Heart left ventricle (tissue), 16 donors: ENCODE results near the gene MBD3L2B. TPM values are rescaled to one million over a fixed set of nuclear protein-coding genes. Genes with fewer than 3 reads are reported as not detected.

Experiments
- ATAC-seq, 4 donors: fragments of 200-7000 bp; cut with Tn5 transposase; one replicate each; pipeline ENCODE4 v1.9.1; 2020 to 2022; ENCODE audit warnings: moderate library complexity in 4 of 4, mild to moderate bottlenecking in 3 of 4, moderate number of reproducible peaks in 1 of 4
- DNase-seq, 5 donors: peaks; one replicate each; pipeline ENCODE4 v3.0.0-alpha.2; 2020
- H3K27ac ChIP-seq, 12 donors: fragments of 200-600 bp; sonication (generic) in 4 of 12; one replicate each; pipeline versions ENCODE4 v1.5.0 to v1.8.0; 2016 to 2022; ENCODE audit warnings: mild to moderate bottlenecking in 2 of 12
- H3K27me3 ChIP-seq, 9 donors: fragments of 200-600 bp; sonication (generic) in 2 of 9; one replicate each; pipeline versions ENCODE4 v1.5.1 to v1.8.0; 2016 to 2022; ENCODE audit warnings: mild to moderate bottlenecking in 3 of 9
- H3K36me3 ChIP-seq, 9 donors: fragments of 200-600 bp; sonication (generic) in 2 of 9; one replicate each; pipeline versions ENCODE4 v1.5.0 to v1.8.0; 2018 to 2022; ENCODE audit warnings: mild to moderate bottlenecking in 2 of 9
- H3K4me1 ChIP-seq, 12 donors: fragments of 200-600 bp; sonication (generic) in 4 of 12; one replicate each; pipeline versions ENCODE4 v1.5.0 to v1.8.0; 2016 to 2022; ENCODE audit warnings: mild to moderate bottlenecking in 3 of 12
- H3K4me3 ChIP-seq, 12 donors: fragments of 200-600 bp; sonication (generic) in 4 of 12; one replicate each; pipeline versions ENCODE4 v1.5.0 to v1.8.0; 2017 to 2022; ENCODE audit warnings: mild to moderate bottlenecking in 9 of 12, moderate library complexity in 4 of 12
- H3K9me3 ChIP-seq, 12 donors: fragments of 200-600 bp; sonication (generic) in 4 of 12; one replicate each; pipeline versions ENCODE4 v1.5.0 to v1.8.0; 2016 to 2022; ENCODE audit warnings: mild to moderate bottlenecking in 1 of 12
- CTCF ChIP-seq, 12 donors: fragments of 200-600 bp; sonication (generic) in 4 of 12; IDR thresholded peaks; one replicate each; pipeline versions ENCODE4 v1.5.0 to v1.8.0; 2018 to 2022; ENCODE audit warnings: antibody characterized with exemption in 12 of 12, mild to moderate bottlenecking in 5 of 12
- POLR2A ChIP-seq, 2 donors: fragments of 450-650 bp; IDR thresholded peaks; one replicate each; pipeline ENCODE4 v1.6.1; 2017; ENCODE audit warnings: antibody characterized with exemption in 2 of 2, mild to moderate bottlenecking in 2 of 2, moderate library complexity in 2 of 2
- WGBS, 4 donors: extraction: QIAGEN DNeasy Blood & Tissue Kit in 2 of 4; methylation state at CpG; one replicate each; pipeline versions ENCODE4 v1.1.5 to v1.1.7; 2013 to 2018; 5-methylcytosine and 5-hydroxymethylcytosine counted together
- intact Hi-C, 10 donors: fragments of 100-400 bp; cut with DNase I; formaldehyde crosslinking; loops; one replicate each; pipeline versions ENCODE4 v1.11.1 to v1.14.2; 2022
- polyA plus RNA-seq, 2 donors: library from polyadenylated mRNA; stranded (reverse); fragments of 200-250 nt; gene quantifications; one replicate each; pipeline ENCODE4 v1.2.3, GENCODE V29; 2013
- total RNA-seq, 9 donors: library from RNA; depleted of rRNA in 2 of 9; stranded (reverse); fragments of >200 nt in 2 of 9; fragmentation: NEBNext Ultra II Directional in 3 of 9; extraction: Animal tissue kit (Norgen Biotek cat#: 25700) in 3 of 9; gene quantifications; one replicate each; pipeline versions ENCODE4 v1.1.0 to v1.2.4, GENCODE V29; 2016 to 2023
- donor health status: ischemic (EF 13 %, LVEDD 7.1; RV severe dilation, severe dysfunction).
- donor health status: healthy with polysubstance abuse.
- donor health status: DM: no; HTN: yes; CAD: no.
- donor health status: DM: no; HTN: no; CAD: no.
- donor health status: ischemic (EF 25% LVEDD 6.9; RV normal size, moderate dysfunction).
- donor health status: ischemic (EF 25% LVEDD 5.7; RV mildly dilated, moderate dysfunction).
- donor health status: healthy.
- donor health status: DM: yes; HTN: yes; CAD: no.
- donor health status: ischemic (EF 35%, LVEDD 5.7; RV mildly dilated, moderate dysfunction).
- donor health status: nonischemic (EF 11% LVEDD 7.7; RV severe dilation, severe dysfunction).
- donor health status: DM: yes; HTN: yes; CAD: no.
- donor health status: PGD.
- donor health status: ischemic (EF 29% LVEDD 5.4; RV normal size, mild dysfunction).
- donor health status: nonischemic (EF 23%, LVEDD 6.1; RV moderate dilation, normal function).

The MBD3L2B gene
- total and polyA plus RNA-seq, 11 donors = not detected

GRCh38 chr19:6999933-7000332 lies 21.3 kb downstream of the MBD3L2B start:
- no peak for ATAC-seq
- H3K4me1 ChIP-seq = peaks cover 0 to 29% (median 0%) of the 10 kb centered on the region in 12 donors
- intact Hi-C loops = no loop called here

GRCh38 chr19:6997679-6998445 lies 23.4 kb downstream of the MBD3L2B start:
- Histone ChIP-seq H3K36me3 (no peaks in the 10 kb centered on the region), H3K9me3 (no peaks in the 10 kb centered on the region), H3K4me3 (peak overlapping the region in 1 of 12 donors; percentile 23), H3K4me1 (peaks cover 0 to 29% (median 0%) of the 10 kb centered on the region in 12 donors), H3K27ac (peak overlapping the region in 1 of 12 donors; percentile 43), H3K27me3 (peaks cover 0 to 12% (median 0%) of the 10 kb centered on the region in 9 donors)
- no peak for ATAC-seq
- TF ChIP-seq CTCF (IDR thresholded peaks at IDR 0.05) = no peak
- no peak for TF ChIP-seq POLR2A (IDR thresholded peaks at IDR 0.05)
- 82 to 90% (median 86%) methylated on average over 14 to 15 of the region's 15 CpGs for WGBS, 4 donors
- intact Hi-C loops = no loop called here
- no peak for DNase-seq

More at GRCh38 chr19:6999933-7000332, 21.3 kb downstream of the MBD3L2B start:
- no peak overlapping the region for H3K4me3 ChIP-seq
- peaks cover 0 to 12% (median 0%) of the 10 kb centered on the region in 9 donors for H3K27me3 ChIP-seq
- 63 to 70% (median 68%) methylated on average over 7 of the region's 7 CpGs for WGBS, 4 donors
- TF ChIP-seq POLR2A (IDR thresholded peaks at IDR 0.05) (no peak), CTCF (IDR thresholded peaks at IDR 0.05) (no peak)
- H3K9me3 ChIP-seq = no peaks in the 10 kb centered on the region
- no peaks in the 10 kb centered on the region for H3K36me3 ChIP-seq
- DNase-seq = no peak
- H3K27ac ChIP-seq = peak overlapping the region in 1 of 12 donors; percentile 82

GRCh38 chr19:6996810-6997209 lies 24.4 kb downstream of the MBD3L2B start:
- intact Hi-C loops = no loop called here
- TF ChIP-seq CTCF (IDR thresholded peaks at IDR 0.05) (no peak), POLR2A (IDR thresholded peaks at IDR 0.05) (no peak)
- Histone ChIP-seq H3K27ac (peak overlapping the region in 1 of 12 donors; percentile 5), H3K4me3 (peak overlapping the region in 1 of 12 donors; percentile 23), H3K9me3 (no peaks in the 10 kb centered on the region), H3K36me3 (no peaks in the 10 kb centered on the region), H3K4me1 (peaks cover 0 to 29% (median 0%) of the 10 kb centered on the region in 12 donors), H3K27me3 (peaks cover 0 to 11% (median 0%) of the 10 kb centered on the region in 9 donors)
- DNase-seq (no peak), ATAC-seq (no peak)
- WGBS, 4 donors = 53 to 65% (median 60%) methylated on average over 4 of the region's 4 CpGs

GRCh38 chr19:6995054-6995453 lies 26.2 kb downstream of the MBD3L2B start:
- Histone ChIP-seq H3K4me3 (no peak overlapping the region), H3K27ac (no peak overlapping the region), H3K36me3 (no peaks in the 10 kb centered on the region), H3K4me1 (peaks cover 0 to 15% (median 0%) of the 10 kb centered on the region in 12 donors), H3K9me3 (no peaks in the 10 kb centered on the region), H3K27me3 (no peaks in the 10 kb centered on the region)
- 56 to 74% (median 72%) methylated on average over 1 of the region's 1 CpG for WGBS, 4 donors
- DNase-seq = no peak
- TF ChIP-seq POLR2A (IDR thresholded peaks at IDR 0.05) (no peak), CTCF (IDR thresholded peaks at IDR 0.05) (no peak)
- ATAC-seq = no peak
- intact Hi-C loops = no loop called here
